HEK293 (cell line): Measurements from ENCODE around the gene DNAH12.
A peak's percentile ranks its signal among the peaks of the same experiment; 100 is the strongest.
"Not testable (repeated sequence)": the region's sequence is repeated elsewhere in the genome, so short reads cannot be mapped to it uniquely, and the experiment has no call there.

ENCODE experiments used
- CTCF ChIA-PET: fragments of 350-600 bp; formaldehyde crosslinking; extraction: SDS; loops from one replicate; lab custom pipeline; 2021; ENCODE audit warnings: antibody characterized with exemption; lab: Yijun Ruan, JAX
- POLR2A ChIA-PET: fragments of 300-600 bp; formaldehyde crosslinking; extraction: SDS; loops from one replicate; lab custom pipeline; 2020; ENCODE audit warnings: antibody characterized with exemption, inconsistent platforms; lab: Yijun Ruan, JAX
- H3K27ac ChIP-seq: fragments of 200-500 bp; sonication (Bioruptor generic); 2 replicates; pipeline ENCODE4 v1.5.1; 2014; ENCODE audit warnings: low read depth, low read length, control low read depth, inconsistent platforms; ENCODE audit errors: extremely low read depth
- H3K36me3 ChIP-seq, 2 experiments: fragments of 200-500 bp in 1 of 2; sonication (Bioruptor generic) in 1 of 2; 1 replicate in 1 of 2; 2 replicates in 1 of 2; pipeline ENCODE4 v1.5.1; 2014 to 2017; ENCODE audit warnings: inconsistent platforms in 2 of 2, low read length in 2 of 2; ENCODE audit not compliant: control insufficient read depth in 2 of 2, insufficient read depth in 1 of 2
- H3K4me1 ChIP-seq: fragments of 200-500 bp; sonication (Bioruptor generic); 2 replicates; pipeline ENCODE4 v1.5.1; 2014; ENCODE audit warnings: mild to moderate bottlenecking, low read length, inconsistent platforms; ENCODE audit not compliant: control insufficient read depth, insufficient read depth
- H3K4me3 ChIP-seq: 2 replicates; pipeline ENCODE4 v1.5.1; 2011; ENCODE audit warnings: low read depth, mild to moderate bottlenecking, control low read depth, low read length, moderate library complexity
- H3K9me3 ChIP-seq: fragments of 200-500 bp; sonication (Bioruptor generic); 2 replicates; pipeline ENCODE4 v1.5.1; 2014; ENCODE audit warnings: low read depth, low read length, inconsistent platforms; ENCODE audit not compliant: control insufficient read depth, insufficient read depth
- GFI1B ChIP-seq: fragments of 450-650 bp; formaldehyde crosslinking; IDR thresholded peaks from 2 replicates; pipeline ENCODE4 v1.5.1; 2016; ENCODE audit warnings: missing biosample characterization, missing genetic modification characterization
- SP3 ChIP-seq: fragments of 450-650 bp; formaldehyde crosslinking; IDR thresholded peaks from 2 replicates; pipeline ENCODE4 v1.5.1; 2016; ENCODE audit warnings: missing biosample characterization, missing genetic modification characterization
- ZBTB8A ChIP-seq: fragments of 450-650 bp; formaldehyde crosslinking; IDR thresholded peaks from 2 replicates; pipeline ENCODE4 v1.5.1; 2016; ENCODE audit warnings: missing biosample characterization, missing genetic modification characterization
- ZFP37 ChIP-seq: fragments of 450-650 bp; formaldehyde crosslinking; IDR thresholded peaks from 2 replicates; pipeline ENCODE4 v1.5.1; 2016; ENCODE audit warnings: missing biosample characterization, missing genetic modification characterization
- ZNF140 ChIP-seq: fragments of 450-650 bp; formaldehyde crosslinking; IDR thresholded peaks from 2 replicates; pipeline ENCODE4 v1.5.1; 2016; ENCODE audit warnings: missing biosample characterization, missing genetic modification characterization
- ZNF202 ChIP-seq: fragments of 450-650 bp; formaldehyde crosslinking; IDR thresholded peaks from 2 replicates; pipeline ENCODE4 v1.5.1; 2016; ENCODE audit warnings: missing biosample characterization, missing genetic modification characterization, borderline replicate concordance
- ZNF292 ChIP-seq: fragments of 450-650 bp; formaldehyde crosslinking; IDR thresholded peaks from 2 replicates; pipeline ENCODE4 v1.5.1; 2016; ENCODE audit warnings: low read depth, missing biosample characterization, missing genetic modification characterization, borderline replicate concordance
- ZNF394 ChIP-seq: fragments of 450-650 bp; formaldehyde crosslinking; IDR thresholded peaks from 2 replicates; pipeline ENCODE4 v1.5.1; 2016; ENCODE audit warnings: missing biosample characterization, missing genetic modification characterization, mild to moderate bottlenecking, moderate library complexity, borderline replicate concordance
- ZNF404 ChIP-seq: fragments of 450-650 bp; formaldehyde crosslinking; IDR thresholded peaks from 2 replicates; pipeline ENCODE4 v1.5.1; 2017; ENCODE audit warnings: missing biosample characterization, missing genetic modification characterization
- ZNF426 ChIP-seq: fragments of 450-650 bp; formaldehyde crosslinking; IDR thresholded peaks from 2 replicates; pipeline ENCODE4 v1.5.1; 2017; ENCODE audit warnings: missing biosample characterization, missing genetic modification characterization, mild to moderate bottlenecking, inconsistent platforms, moderate library complexity
- ZNF501 ChIP-seq: fragments of 450-650 bp; formaldehyde crosslinking; IDR thresholded peaks from 2 replicates; pipeline ENCODE4 v1.5.1; 2016; ENCODE audit warnings: missing biosample characterization, missing genetic modification characterization
- ZNF510 ChIP-seq: fragments of 450-650 bp; formaldehyde crosslinking; IDR thresholded peaks from 2 replicates; pipeline ENCODE4 v1.5.1; 2018; ENCODE audit warnings: mild to moderate bottlenecking, missing genetic modification characterization, missing biosample characterization; ENCODE audit not compliant: insufficient replicate concordance
- ZNF518A ChIP-seq: fragments of 450-650 bp; formaldehyde crosslinking; conservative IDR thresholded peaks from 2 replicates; pipeline ENCODE4 v1.5.1; 2016; ENCODE audit warnings: low read depth, missing biosample characterization, missing genetic modification characterization
- ZNF529 ChIP-seq: fragments of 450-650 bp; formaldehyde crosslinking; IDR thresholded peaks from 2 replicates; pipeline ENCODE4 v1.5.1; 2017; ENCODE audit warnings: missing genetic modification characterization, missing biosample characterization; ENCODE audit not compliant: insufficient replicate concordance
- ZNF555 ChIP-seq: fragments of 450-650 bp; formaldehyde crosslinking; conservative IDR thresholded peaks from 2 replicates; pipeline ENCODE4 v1.5.1; 2017; ENCODE audit warnings: missing biosample characterization, mild to moderate bottlenecking, missing genetic modification characterization, inconsistent platforms
- ZNF558 ChIP-seq: fragments of 450-650 bp; formaldehyde crosslinking; IDR thresholded peaks from 2 replicates; pipeline ENCODE4 v1.5.1; 2016; ENCODE audit warnings: missing biosample characterization, missing genetic modification characterization
- ZNF560 ChIP-seq: fragments of 450-650 bp; formaldehyde crosslinking; IDR thresholded peaks from 2 replicates; pipeline ENCODE4 v1.5.1; 2017; ENCODE audit warnings: missing biosample characterization, missing genetic modification characterization, borderline replicate concordance
- ZNF623 ChIP-seq: fragments of 450-650 bp; formaldehyde crosslinking; IDR thresholded peaks from 2 replicates; pipeline ENCODE4 v1.5.1; 2016; ENCODE audit warnings: missing biosample characterization, missing genetic modification characterization
- ZNF629 ChIP-seq: fragments of 450-650 bp; formaldehyde crosslinking; IDR thresholded peaks from 2 replicates; pipeline ENCODE4 v1.5.1; 2017; ENCODE audit warnings: missing biosample characterization, missing genetic modification characterization
- ZNF654 ChIP-seq: fragments of 450-650 bp; formaldehyde crosslinking; IDR thresholded peaks from 2 replicates; pipeline ENCODE4 v1.5.1; 2016; ENCODE audit warnings: low read depth, missing biosample characterization, missing genetic modification characterization
- ZNF664 ChIP-seq: fragments of 450-650 bp; formaldehyde crosslinking; IDR thresholded peaks from 2 replicates; pipeline ENCODE4 v1.5.1; 2016; ENCODE audit warnings: missing biosample characterization, missing genetic modification characterization
- ZXDB ChIP-seq: fragments of 450-650 bp; formaldehyde crosslinking; IDR thresholded peaks from 2 replicates; pipeline ENCODE4 v1.5.1; 2016; ENCODE audit warnings: missing biosample characterization, missing genetic modification characterization
- TF ChIP-seq, protein P1 (sequence below): fragments of 450-650 bp; formaldehyde crosslinking; IDR thresholded peaks from 2 replicates; pipeline ENCODE4 v1.5.1; 2016; ENCODE audit warnings: missing biosample characterization, missing genetic modification characterization
- TF ChIP-seq, protein P2 (sequence below): fragments of 450-650 bp; formaldehyde crosslinking; conservative IDR thresholded peaks from 2 replicates; pipeline ENCODE4 v1.5.1; 2016; ENCODE audit warnings: low read depth, missing biosample characterization, missing genetic modification characterization

The DNAH12 gene

GRCh38 chr3:57356275-57356674 lies 187.9 kb downstream of the DNAH12 start:
- POLR2A ChIA-PET, H3K4me1 ChIP-seq, H3K36me3 ChIP-seq, H3K27ac ChIP-seq, CTCF ChIA-PET, H3K9me3 ChIP-seq, H3K4me3 ChIP-seq: not testable (repeated sequence)
- TF ChIP-seq GFI1B (tag by site-specific recombination) (peak; percentile 23; the same call in 1 of the 2 replicates), ZNF140 (tag by site-specific recombination) (peak; percentile 51; the same call in 1 of the 2 replicates), ZNF629 (tag by site-specific recombination) (0 out of 2 replicates have a peak, but pooled peaks have one; percentile 32), ZNF664 (tag by site-specific recombination) (peak; percentile 58; the same call in 1 of the 2 replicates), ZNF558 (tag by site-specific recombination) (0 out of 2 replicates have a peak, but pooled peaks have one; percentile 48), ZNF555 (peak; percentile 88), ZBTB8A (tag by site-specific recombination) (peak; percentile 72), ZNF623 (tag by site-specific recombination) (peak; percentile 72), ZNF202 (tag by site-specific recombination) (peak; percentile 80; the same call in 1 of the 2 replicates), ZNF560 (tag by site-specific recombination) (peak; percentile 45; the same call in 1 of the 2 replicates), ZNF426 (tag by site-specific recombination) (peak; percentile 87), ZNF518A (peak; percentile 92), ZNF654 (peak; percentile 40), ZNF510 (tag by site-specific recombination) (peak; percentile 51), ZNF501 (0 out of 2 replicates have a peak, but pooled peaks have one; percentile 41), ZXDB (tag by site-specific recombination) (peak; percentile 48; the same call in 1 of the 2 replicates), SP3 (tag by site-specific recombination) (peak; percentile 22; the same call in 1 of the 2 replicates), ZNF394 (tag by site-specific recombination) (peak; percentile 92), ZNF292 (tag by site-specific recombination) (0 out of 2 replicates have a peak, but pooled peaks have one; percentile 24), ZNF404 (tag by site-specific recombination) (0 out of 2 replicates have a peak, but pooled peaks have one; percentile 24), ZNF529 (tag by site-specific recombination) (peak; percentile 19), ZFP37 (tag by site-specific recombination) (0 out of 2 replicates have a peak, but pooled peaks have one; percentile 42)
- TF ChIP-seq, protein P1, sequence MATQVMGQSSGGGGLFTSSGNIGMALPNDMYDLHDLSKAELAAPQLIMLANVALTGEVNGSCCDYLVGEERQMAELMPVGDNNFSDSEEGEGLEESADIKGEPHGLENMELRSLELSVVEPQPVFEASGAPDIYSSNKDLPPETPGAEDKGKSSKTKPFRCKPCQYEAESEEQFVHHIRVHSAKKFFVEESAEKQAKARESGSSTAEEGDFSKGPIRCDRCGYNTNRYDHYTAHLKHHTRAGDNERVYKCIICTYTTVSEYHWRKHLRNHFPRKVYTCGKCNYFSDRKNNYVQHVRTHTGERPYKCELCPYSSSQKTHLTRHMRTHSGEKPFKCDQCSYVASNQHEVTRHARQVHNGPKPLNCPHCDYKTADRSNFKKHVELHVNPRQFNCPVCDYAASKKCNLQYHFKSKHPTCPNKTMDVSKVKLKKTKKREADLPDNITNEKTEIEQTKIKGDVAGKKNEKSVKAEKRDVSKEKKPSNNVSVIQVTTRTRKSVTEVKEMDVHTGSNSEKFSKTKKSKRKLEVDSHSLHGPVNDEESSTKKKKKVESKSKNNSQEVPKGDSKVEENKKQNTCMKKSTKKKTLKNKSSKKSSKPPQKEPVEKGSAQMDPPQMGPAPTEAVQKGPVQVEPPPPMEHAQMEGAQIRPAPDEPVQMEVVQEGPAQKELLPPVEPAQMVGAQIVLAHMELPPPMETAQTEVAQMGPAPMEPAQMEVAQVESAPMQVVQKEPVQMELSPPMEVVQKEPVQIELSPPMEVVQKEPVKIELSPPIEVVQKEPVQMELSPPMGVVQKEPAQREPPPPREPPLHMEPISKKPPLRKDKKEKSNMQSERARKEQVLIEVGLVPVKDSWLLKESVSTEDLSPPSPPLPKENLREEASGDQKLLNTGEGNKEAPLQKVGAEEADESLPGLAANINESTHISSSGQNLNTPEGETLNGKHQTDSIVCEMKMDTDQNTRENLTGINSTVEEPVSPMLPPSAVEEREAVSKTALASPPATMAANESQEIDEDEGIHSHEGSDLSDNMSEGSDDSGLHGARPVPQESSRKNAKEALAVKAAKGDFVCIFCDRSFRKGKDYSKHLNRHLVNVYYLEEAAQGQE, result peak; percentile 56; the same call in 1 of the 2 replicates
- TF ChIP-seq, protein P2, sequence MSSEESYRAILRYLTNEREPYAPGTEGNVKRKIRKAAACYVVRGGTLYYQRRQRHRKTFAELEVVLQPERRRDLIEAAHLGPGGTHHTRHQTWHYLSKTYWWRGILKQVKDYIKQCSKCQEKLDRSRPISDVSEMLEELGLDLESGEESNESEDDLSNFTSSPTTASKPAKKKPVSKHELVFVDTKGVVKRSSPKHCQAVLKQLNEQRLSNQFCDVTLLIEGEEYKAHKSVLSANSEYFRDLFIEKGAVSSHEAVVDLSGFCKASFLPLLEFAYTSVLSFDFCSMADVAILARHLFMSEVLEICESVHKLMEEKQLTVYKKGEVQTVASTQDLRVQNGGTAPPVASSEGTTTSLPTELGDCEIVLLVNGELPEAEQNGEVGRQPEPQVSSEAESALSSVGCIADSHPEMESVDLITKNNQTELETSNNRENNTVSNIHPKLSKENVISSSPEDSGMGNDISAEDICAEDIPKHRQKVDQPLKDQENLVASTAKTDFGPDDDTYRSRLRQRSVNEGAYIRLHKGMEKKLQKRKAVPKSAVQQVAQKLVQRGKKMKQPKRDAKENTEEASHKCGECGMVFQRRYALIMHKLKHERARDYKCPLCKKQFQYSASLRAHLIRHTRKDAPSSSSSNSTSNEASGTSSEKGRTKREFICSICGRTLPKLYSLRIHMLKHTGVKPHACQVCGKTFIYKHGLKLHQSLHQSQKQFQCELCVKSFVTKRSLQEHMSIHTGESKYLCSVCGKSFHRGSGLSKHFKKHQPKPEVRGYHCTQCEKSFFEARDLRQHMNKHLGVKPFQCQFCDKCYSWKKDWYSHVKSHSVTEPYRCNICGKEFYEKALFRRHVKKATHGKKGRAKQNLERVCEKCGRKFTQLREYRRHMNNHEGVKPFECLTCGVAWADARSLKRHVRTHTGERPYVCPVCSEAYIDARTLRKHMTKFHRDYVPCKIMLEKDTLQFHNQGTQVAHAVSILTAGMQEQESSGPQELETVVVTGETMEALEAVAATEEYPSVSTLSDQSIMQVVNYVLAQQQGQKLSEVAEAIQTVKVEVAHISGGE (tag by site-specific recombination), result peak; percentile 72
